ENCODE results near the gene LRMDA.

GRCh38 chr10:75612904-75613684 is 181.7 kb downstream of the LRMDA start:
- TF ChIP-seq, protein P1, sequence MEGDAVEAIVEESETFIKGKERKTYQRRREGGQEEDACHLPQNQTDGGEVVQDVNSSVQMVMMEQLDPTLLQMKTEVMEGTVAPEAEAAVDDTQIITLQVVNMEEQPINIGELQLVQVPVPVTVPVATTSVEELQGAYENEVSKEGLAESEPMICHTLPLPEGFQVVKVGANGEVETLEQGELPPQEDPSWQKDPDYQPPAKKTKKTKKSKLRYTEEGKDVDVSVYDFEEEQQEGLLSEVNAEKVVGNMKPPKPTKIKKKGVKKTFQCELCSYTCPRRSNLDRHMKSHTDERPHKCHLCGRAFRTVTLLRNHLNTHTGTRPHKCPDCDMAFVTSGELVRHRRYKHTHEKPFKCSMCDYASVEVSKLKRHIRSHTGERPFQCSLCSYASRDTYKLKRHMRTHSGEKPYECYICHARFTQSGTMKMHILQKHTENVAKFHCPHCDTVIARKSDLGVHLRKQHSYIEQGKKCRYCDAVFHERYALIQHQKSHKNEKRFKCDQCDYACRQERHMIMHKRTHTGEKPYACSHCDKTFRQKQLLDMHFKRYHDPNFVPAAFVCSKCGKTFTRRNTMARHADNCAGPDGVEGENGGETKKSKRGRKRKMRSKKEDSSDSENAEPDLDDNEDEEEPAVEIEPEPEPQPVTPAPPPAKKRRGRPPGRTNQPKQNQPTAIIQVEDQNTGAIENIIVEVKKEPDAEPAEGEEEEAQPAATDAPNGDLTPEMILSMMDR (IDR thresholded peaks at IDR 0.05; ENCODE audit: low read depth, low read length), result no peak
- no peak for TF ChIP-seq EZH2phosphoT487 (IDR thresholded peaks at IDR 0.05; ENCODE audit: low read depth)

Data from OCI-LY3 (cell line).